GM12892 (cell line): ENCODE measurements around the gene BMP2.

Experiments used
- POLR2AphosphoS5 ChIP-seq: IDR thresholded peaks from 2 replicates; pipeline ENCODE4 v1.6.1; 2011; ENCODE audit warnings: low read depth, low read length, control low read depth
- TAF1 ChIP-seq: IDR thresholded peaks from 2 replicates; pipeline ENCODE4 v1.6.1; 2011; ENCODE audit warnings: low read depth, mild to moderate bottlenecking, control low read depth, low read length, borderline replicate concordance

- no peak for TF ChIP-seq POLR2AphosphoS5
- TF ChIP-seq TAF1, result no peak
Measured at GRCh38 chr20:6756693-6757595, 10.5 kb upstream of the BMP2 start.
